ENCODE results near the gene KRT16. TPM values are rescaled to one million over a fixed set of nuclear protein-coding genes. Genes with fewer than 3 reads are reported as not detected.

Gene KRT16
- total RNA-seq, 1 experiment from 2014 or later = 0.61 TPM

- no peaks in the 10 kb centered on the region for H3K9me3 ChIP-seq (ENCODE audit: control insufficient read depth in 1 of 2, insufficient read depth in 1 of 2, low read depth in 1 of 2, low read length in 2 of 2)
- H3K9me2 ChIP-seq (ENCODE audit: insufficient read depth) = no peaks in the 10 kb centered on the region
- ChIA-PET CTCF (interaction anchor here (1.0 to 11.1 kb wide), 4 partner anchors 10 to 1038 kb away, joined by 3 to 217 read pairs (median 18); no protein-coding TSS in a partner anchor), RAD21 (ENCODE audit: low non-redundant PET in 1 of 2, low total read pairs in 2 of 2, uncharacterized antibody in 2 of 2, unreplicated experiment in 2 of 2) (interaction anchor here (0.9 to 1.4 kb wide), 4 partner anchors 9 to 105 kb away, joined by 3 to 5 read pairs (median 4); no protein-coding TSS in a partner anchor), POLR2A (interaction anchor here (1.1 to 1.6 kb wide), 5 partner anchors 10 to 131 kb away, joined by 3 to 12 read pairs (median 4); partner anchors contain the start of genes EIF1 and KRT19)
- 0 out of 4 replicates have a peak overlapping the region, but pooled peaks of 1 of the 2 experiments have one; percentile 16 for H3K4me3 ChIP-seq (replicated peaks in 1 of 2; ENCODE audit: low read depth in 1 of 2, low read length in 2 of 2)
- no peak for ATAC-seq
- no TSS peak for BruUV-seq (replicated peaks)
- H4K20me1 ChIP-seq (ENCODE audit: insufficient read depth) = no peaks in the 10 kb centered on the region
- peak overlapping the region; percentile 82 for H3K4me2 ChIP-seq (ENCODE audit: low read length)
- no peak for DNase-seq (ENCODE audit: low read depth, low spot score)
- H3K4me1 ChIP-seq (ENCODE audit: control insufficient read depth in 1 of 2, insufficient read depth in 2 of 2, low read length in 2 of 2) = peaks cover 48 to 87% of the 10 kb centered on the region in 2 experiments
- H3K79me2 ChIP-seq (ENCODE audit: insufficient read depth, low read length) = no peaks in the 10 kb centered on the region
- intact Hi-C loops (cut with micrococcal nuclease) = no loop called here
- H3K9ac ChIP-seq (ENCODE audit: low read length) = peak overlapping the region; percentile 67
- no peaks in the 10 kb centered on the region for H3K36me3 ChIP-seq (ENCODE audit: control insufficient read depth in 1 of 2, insufficient read depth in 2 of 2, low read length in 2 of 2)
- TF ChIP-seq POLR2AphosphoS5 (IDR thresholded peaks at IDR 0.05; ENCODE audit: low read depth, low read length) (no peak), EZH2 (IDR thresholded peaks at IDR 0.05) (no peak), EZH2phosphoT487 (IDR thresholded peaks at IDR 0.05; ENCODE audit: borderline replicate concordance) (no peak)
- no peaks in the 10 kb centered on the region for H3K27me3 ChIP-seq (ENCODE audit: insufficient read depth, low read length)
- H2AFZ ChIP-seq (ENCODE audit: low read depth, low read length, poor library complexity, severe bottlenecking) = no peak overlapping the region
- H3K27ac ChIP-seq (ENCODE audit: low read depth, low read length) = peak overlapping the region; percentile 71
These were observed 40.9 kb upstream of the KRT16 start for GRCh38 chr17:41653421-41653820.

- peak overlapping the region; percentile 61 for H3K27ac ChIP-seq (ENCODE audit: low read depth, low read length)
- ATAC-seq = no peak
- H3K9me3 ChIP-seq (ENCODE audit: control insufficient read depth in 1 of 2, insufficient read depth in 1 of 2, low read depth in 1 of 2, low read length in 2 of 2) = no peaks in the 10 kb centered on the region
- H2AFZ ChIP-seq (ENCODE audit: low read depth, low read length, poor library complexity, severe bottlenecking) = no peak overlapping the region
- H3K79me2 ChIP-seq (ENCODE audit: insufficient read depth, low read length) = no peaks in the 10 kb centered on the region
- BruUV-seq (replicated peaks) = no TSS peak
- no peaks in the 10 kb centered on the region for H3K9me2 ChIP-seq (ENCODE audit: insufficient read depth)
- H3K4me1 ChIP-seq (ENCODE audit: control insufficient read depth in 1 of 2, insufficient read depth in 2 of 2, low read length in 2 of 2) = peaks cover 53 to 96% of the 10 kb centered on the region in 2 experiments
- ChIA-PET POLR2A (interaction anchor here (1.0 to 1.4 kb wide), 2 partner anchors 13 to 38 kb away, joined by 3 read pairs; no protein-coding TSS in a partner anchor), RAD21 (ENCODE audit: low non-redundant PET in 1 of 2, low total read pairs in 2 of 2, uncharacterized antibody in 2 of 2, unreplicated experiment in 2 of 2) (interaction anchor here (0.6 to 0.9 kb wide), 2 partner anchors 104 to 1022 kb away, joined by 3 to 4 read pairs; no protein-coding TSS in a partner anchor), CTCF (interaction anchor here (2.4 to 11.1 kb wide), 2 partner anchors 11 to 104 kb away, joined by 30 to 217 read pairs; no protein-coding TSS in a partner anchor)
- no peaks in the 10 kb centered on the region for H3K27me3 ChIP-seq (ENCODE audit: insufficient read depth, low read length)
- no peak for DNase-seq (ENCODE audit: low read depth, low spot score)
- H3K4me3 ChIP-seq (replicated peaks in 1 of 2; ENCODE audit: low read depth in 1 of 2, low read length in 2 of 2) = no peak overlapping the region
- intact Hi-C loops (cut with micrococcal nuclease) = no loop called here
- H3K36me3 ChIP-seq (ENCODE audit: control insufficient read depth in 1 of 2, insufficient read depth in 2 of 2, low read length in 2 of 2) = no peaks in the 10 kb centered on the region
- H3K9ac ChIP-seq (ENCODE audit: low read length) = peak overlapping the region; percentile 67
- H4K20me1 ChIP-seq (ENCODE audit: insufficient read depth) = no peaks in the 10 kb centered on the region
- peak overlapping the region; percentile 82 for H3K4me2 ChIP-seq (ENCODE audit: low read length)
- TF ChIP-seq SRF (IDR thresholded peaks at IDR 0.05; ENCODE audit: low read depth) (no peak), YY1 (IDR thresholded peaks at IDR 0.05; ENCODE audit: extremely low read depth, insufficient replicate concordance, low read depth, low read length) (no peak), ZFX (IDR thresholded peaks at IDR 0.05) (no peak), SIN3A (IDR thresholded peaks at IDR 0.05; ENCODE audit: low read depth) (no peak), POLR2AphosphoS5 (IDR thresholded peaks at IDR 0.05; ENCODE audit: low read depth, low read length) (no peak), CTCF (IDR thresholded peaks at IDR 0.05 in 2 of 3, conservative IDR thresholded peaks at IDR 0.05 in 1 of 3; ENCODE audit: borderline replicate concordance in 1 of 3, insufficient read depth in 1 of 3, low read depth in 2 of 3, low read length in 2 of 3) (no peak), EZH2 (IDR thresholded peaks at IDR 0.05) (no peak), ZNF274 (IDR thresholded peaks at IDR 0.05; ENCODE audit: low read depth, low read length) (no peak), TCF7L2 (IDR thresholded peaks at IDR 0.05; ENCODE audit: borderline replicate concordance, extremely low read depth, insufficient read depth, insufficient read length) (no peak), ATF3 (IDR thresholded peaks at IDR 0.05) (no peak), POLR2A (IDR thresholded peaks at IDR 0.05; ENCODE audit: borderline replicate concordance, extremely low read depth, insufficient read depth, insufficient read length) (no peak), RAD21 (IDR thresholded peaks at IDR 0.05; ENCODE audit: low read depth) (no peak), SP1 (IDR thresholded peaks at IDR 0.05; ENCODE audit: low read depth) (no peak), CEBPB (IDR thresholded peaks at IDR 0.05; ENCODE audit: low read depth) (no peak)
These were observed 39.9 kb upstream of the KRT16 start for GRCh38 chr17:41652461-41652970.
